Occipital lobe (tissue), 2 donors: ENCODE data around the gene CHST14. TPM values are rescaled to one million over a fixed set of nuclear protein-coding genes. Genes with fewer than 3 reads are reported as not detected.

Experiments
- DNase-seq: peaks from one replicate; lab custom pipeline; 2025; lab: John Stamatoyannopoulos, UW
- total RNA-seq: library from RNA; depleted of rRNA; stranded (reverse); fragments of >200 nt; gene quantifications from one replicate; pipeline ENCODE4 v1.2.3, GENCODE V29; 2014

CHST14 gene, protein sequence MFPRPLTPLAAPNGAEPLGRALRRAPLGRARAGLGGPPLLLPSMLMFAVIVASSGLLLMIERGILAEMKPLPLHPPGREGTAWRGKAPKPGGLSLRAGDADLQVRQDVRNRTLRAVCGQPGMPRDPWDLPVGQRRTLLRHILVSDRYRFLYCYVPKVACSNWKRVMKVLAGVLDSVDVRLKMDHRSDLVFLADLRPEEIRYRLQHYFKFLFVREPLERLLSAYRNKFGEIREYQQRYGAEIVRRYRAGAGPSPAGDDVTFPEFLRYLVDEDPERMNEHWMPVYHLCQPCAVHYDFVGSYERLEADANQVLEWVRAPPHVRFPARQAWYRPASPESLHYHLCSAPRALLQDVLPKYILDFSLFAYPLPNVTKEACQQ
- total RNA-seq, result 1.6 TPM

DNA sequence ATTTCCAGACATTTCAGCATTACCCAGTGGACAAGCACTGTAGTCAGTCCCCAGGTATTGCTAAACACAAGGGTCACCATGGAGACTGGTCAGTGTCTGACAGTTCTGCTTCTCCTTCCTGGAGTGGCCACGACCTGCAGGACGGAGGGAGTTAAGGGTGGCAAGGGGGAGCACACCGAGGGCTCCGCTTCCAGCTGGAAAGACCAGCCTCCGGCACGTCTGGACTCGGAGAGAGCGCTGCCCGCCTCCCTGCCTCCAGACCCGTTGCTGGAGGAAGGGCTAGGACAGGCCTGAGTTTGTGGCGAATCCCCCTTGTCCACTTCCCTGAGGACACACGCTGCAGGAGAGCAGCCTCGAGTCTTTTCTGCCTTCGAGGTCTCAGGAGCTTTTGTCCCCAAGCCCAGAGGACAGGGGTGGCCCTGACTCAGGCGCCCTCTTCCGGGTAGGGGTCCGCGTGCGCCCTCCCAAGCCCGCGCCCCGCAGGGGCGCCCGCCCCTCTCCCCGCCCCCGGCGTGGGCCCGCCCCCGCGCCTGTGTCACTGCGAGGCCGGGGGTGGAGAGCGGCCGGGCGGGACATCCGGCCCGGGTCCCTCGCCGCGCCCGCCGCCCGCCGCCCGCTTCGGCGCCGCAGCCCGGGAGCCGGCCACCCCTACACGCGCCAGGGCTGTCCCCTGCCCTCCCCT is at the start of gene CHST14:
TSS of gene CHST14 (plus strand) at position 562 of the 682 bp plus-strand sequence. CDS start 230 bp downstream, outside the sequence.
- no peak for DNase-seq

DNA sequence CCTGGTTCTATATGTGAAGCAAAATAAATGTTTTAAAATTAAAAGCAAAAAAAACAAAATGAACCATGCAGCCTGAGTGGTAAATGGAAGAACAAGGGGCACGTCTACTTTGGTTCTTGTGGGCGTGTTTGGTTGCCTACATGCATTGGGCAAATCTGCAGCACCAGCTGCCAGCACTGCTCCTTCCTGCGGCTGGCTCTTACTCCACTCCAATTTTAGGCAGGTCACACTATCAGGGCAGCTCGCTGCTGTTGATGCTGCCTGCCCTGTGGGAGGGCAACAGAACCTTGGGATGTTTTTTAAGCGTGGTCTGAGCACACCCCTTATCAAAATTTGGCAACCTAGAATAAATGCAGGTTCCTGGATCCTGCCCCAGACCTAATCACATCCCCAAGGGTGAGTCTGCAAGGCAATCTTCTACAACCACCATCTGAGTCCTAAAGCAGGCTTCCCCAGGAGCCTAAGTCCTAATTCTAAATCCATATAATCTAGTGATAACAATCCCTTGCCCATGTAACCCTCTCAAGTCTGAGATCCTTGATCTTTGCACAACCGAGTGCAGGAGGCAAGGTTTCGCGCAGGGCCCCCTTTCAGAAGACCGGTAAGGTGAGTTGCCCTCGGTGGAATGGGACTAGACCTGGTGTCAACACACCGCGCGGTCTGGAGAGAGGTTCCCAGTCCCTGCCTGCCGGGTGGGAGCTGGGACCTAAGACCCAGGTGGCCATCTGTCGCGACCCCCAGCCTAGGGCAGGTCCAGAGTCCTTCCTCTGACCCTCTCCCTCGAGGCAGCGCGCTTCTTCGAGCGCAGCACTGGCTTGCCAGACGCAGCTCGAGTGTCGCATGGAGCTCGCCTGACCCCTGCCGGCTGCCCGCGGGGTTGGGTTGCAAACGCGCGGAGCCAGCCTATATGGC is 49.3 kb upstream of the CHST14 start:
- peak; percentile 59 for DNase-seq

DNA sequence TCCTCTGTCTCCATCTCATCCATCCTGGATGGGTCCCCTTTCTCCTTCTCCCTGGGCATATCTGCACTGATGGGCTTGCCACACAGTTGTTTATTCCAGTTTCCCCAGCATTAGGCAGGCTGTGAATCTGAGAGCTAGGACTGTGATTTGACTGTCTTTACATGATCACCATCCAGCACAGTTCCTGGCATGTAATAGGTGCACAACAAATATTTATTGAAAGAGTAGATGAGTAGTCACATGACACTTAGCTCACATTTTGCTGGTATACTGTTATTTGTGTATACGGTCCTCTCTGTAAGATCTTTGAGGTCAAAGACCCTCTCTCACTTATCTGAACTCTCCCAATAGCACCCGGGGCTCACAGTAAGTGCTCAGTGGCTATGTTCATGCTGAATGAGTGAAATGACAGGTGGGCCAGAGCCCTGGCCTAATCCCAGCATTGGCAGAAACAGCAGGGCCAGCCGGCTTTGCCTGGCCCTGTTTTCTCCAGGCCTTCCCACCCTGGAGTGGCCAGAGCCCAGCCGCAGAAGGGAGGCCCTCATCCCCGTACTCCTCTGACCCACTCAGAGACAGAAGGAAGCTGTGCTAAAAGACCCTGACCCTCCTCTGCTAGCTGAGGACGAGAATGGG is 46.2 kb upstream of the CHST14 start:
- DNase-seq, result no peak

DNA sequence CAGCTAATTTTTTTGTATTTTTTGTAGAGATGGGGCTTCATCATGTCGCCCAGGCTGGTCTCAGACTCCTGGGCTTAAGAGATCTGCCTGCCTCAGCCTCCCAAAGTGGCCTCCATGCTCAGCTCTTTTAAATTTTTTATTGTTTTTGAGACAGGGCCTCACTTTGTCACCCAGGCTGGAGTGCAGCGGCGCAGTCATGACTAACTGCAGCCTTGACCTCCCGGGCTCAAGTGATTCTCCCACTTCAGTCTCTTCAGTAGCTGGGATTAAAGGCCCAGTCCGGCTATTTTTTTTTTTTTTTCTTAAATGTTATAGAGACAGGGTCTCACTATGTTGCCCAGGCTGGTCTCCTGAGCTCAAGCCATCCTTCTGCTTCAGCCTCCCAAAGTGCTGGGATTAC is 45.1 kb upstream of the CHST14 start:
- no peak for DNase-seq

DNA sequence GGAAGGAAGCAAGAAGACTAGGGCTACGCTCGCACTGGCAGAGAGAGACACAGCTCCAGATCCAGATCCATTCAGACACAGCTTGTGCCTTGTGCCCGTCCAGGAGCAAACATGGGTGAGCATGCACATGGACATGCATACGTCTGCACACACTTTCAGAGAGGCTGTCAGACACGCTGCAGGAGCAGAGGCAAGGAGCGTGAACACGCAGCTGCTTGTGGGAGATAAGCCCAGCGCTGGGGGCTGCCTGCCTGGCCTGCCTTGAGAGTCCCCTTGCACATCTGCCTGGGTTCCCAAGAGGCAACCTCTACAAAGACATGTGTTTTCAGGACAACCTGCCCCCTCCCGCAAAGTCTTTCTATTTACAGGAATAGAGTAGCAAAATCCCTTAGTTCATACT is 43.6 kb upstream of the CHST14 start:
- no peak for DNase-seq

DNA sequence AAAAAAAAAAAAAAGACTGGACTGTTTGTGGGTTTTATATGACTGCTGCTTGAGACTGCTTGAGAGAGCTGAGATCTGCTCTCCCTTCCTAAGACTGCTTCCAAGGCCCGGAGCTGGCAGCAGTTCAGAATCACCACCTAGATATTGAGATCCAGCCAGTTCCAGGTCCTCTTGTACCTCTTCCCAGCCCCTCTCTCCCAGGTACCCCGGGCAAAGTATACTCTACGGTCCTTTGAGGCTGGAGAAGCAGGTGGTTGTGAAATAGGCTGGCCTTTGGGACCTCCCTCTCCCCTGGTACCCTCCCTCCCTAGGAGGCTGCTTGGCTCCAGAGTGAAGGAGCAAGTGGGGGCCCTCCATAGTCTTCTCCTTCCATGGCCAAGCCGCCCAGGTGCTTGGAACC is 42.6 kb upstream of the CHST14 start:
- DNase-seq, result no peak

DNA sequence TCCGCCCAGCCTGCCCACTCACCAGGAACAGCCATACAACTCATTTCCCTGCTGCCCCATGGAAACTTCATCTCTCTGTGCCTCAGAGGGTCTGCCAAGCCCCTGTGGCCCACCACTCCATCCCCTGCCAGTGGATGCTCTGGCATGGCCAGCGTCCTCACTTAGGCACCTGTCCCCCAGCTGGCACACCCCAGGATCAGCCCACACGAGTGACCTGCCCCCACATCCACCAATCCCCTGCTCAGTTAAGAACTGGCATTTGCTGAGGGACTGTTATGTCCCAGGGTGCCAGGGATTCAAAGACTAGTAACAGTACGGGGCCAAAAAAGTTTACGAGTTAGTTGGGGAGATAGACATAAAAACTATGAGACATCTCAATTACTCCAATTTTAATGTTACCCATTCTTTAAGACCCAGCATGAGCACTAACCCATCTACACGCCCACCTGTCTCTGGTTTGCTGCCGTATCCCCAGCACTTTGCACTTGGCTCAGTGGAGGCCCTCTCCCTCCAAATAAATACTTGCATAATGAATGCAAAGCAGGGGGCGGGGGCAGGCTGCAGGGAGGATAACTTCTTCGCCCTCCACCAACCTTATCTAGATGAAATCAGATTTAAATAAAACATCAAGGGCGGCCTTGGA is 41.6 kb upstream of the CHST14 start:
- DNase-seq, result no peak

DNA sequence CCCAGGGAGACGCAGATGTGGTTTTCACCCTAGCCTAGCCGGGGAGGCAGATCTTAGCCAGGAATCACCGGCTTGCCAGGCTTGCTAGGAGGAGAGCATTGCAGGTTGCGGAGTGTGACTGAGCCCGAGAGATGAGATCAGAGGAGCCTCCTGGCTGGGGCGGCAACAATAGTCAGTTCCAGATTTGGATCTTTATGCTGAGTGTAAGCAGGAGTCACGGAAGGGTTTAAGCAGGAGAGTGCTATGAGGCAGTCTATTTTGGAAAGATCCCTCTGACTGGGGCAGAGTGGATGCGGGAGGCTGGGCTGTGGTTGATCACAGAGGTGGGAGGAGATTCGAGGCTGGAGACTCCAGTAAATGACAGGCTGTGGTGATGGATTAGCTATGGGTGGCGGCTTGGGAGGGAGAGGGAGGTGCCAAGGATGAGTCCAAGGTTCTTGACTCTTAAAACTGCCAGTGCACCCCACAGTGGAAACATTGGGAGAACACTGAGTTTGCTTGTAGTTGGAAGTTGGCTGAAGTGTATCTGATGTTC is 40.4 kb upstream of the CHST14 start:
- no peak for DNase-seq

DNA sequence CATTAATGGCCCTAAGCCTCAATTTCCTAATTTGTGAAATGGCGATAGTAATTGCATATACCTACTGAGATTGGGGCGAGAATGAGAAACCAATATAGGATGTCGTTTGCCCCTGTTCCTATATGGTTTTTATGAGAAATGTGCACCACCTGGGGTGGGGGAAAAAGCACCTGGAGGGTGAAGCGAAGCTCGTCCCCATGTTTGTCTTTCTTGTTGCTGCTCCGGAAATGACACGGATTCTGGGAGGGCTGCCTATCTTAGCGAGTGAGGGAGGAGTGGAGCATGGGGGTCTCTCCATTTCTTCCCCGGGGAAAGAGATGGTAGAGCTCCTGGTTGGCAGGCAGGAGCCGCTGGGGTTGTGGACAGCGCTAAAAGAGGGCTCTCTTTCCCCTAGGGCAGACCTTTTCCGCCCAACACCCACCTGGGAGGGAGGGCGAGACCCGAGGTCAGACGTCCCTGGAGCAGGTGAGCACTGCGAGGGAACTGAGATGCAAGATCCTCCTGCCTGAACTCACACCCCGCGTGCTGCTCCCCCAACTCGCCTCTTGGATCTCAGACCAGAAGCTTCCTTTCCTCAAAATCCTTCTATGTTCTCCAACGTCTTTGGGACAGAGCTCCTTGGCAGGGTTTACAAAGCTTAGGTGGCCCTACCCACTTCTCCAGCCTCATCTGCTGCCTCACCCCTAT is 35.6 kb upstream of the CHST14 start:
- no peak for DNase-seq

DNA sequence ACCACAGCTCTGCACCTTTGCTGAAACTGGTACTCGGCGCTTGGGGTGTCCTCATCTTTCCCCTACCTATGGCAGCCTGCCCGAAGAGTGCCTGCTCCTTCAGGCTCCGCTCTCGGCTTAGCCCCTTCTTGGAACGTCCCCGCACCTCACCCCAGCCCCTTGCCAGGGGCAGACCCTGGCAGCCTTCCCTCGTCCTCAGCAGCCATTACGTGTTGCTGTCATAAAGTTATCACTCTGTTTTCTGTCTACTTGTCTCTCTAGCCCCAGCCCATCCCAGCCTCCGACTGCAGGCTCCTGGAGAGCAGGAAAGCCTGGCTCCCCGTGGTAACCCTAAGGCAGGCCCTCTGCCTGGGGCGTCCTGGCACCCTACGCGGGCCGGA is 35.1 kb upstream of the CHST14 start:
- DNase-seq, result no peak

DNA sequence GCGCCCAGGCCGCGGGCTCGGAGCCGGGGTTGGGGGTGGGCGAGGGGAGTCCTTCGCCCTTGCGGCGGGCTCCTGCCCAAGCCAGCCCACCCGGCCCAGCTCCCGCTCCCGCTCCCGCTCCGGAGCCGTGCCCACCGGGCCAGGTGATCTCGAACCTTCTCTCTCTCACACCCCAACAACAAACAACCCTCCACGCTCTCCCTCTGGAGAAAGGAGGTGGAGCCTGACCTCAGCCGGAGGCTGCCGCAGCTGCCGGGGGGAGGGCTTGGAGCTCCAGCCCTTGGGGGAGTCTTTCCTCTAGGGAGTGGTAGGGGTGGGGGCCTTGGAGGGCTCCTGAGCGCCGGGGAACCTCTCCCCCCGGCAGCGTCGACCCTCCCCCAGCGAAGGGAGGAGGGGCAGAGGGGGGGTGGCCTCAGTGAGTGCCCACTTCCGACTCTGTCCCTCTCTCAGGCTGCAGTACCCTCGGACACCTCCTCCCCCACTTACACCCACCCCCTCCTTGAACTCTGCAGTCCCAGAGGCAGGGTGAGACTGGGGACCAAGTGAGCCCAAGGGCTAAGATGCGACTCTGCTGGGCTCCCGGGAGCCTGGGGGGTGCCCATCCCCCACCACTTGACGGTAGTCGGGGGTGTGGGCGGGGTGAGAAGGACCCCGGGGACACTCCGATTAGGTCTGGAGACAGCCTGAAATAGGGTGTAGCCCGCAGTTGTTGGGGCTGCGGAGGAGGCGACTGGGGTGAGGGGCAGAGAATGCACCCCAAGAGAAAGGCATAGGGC is 34.5 kb upstream of the CHST14 start:
- no peak for DNase-seq

DNA sequence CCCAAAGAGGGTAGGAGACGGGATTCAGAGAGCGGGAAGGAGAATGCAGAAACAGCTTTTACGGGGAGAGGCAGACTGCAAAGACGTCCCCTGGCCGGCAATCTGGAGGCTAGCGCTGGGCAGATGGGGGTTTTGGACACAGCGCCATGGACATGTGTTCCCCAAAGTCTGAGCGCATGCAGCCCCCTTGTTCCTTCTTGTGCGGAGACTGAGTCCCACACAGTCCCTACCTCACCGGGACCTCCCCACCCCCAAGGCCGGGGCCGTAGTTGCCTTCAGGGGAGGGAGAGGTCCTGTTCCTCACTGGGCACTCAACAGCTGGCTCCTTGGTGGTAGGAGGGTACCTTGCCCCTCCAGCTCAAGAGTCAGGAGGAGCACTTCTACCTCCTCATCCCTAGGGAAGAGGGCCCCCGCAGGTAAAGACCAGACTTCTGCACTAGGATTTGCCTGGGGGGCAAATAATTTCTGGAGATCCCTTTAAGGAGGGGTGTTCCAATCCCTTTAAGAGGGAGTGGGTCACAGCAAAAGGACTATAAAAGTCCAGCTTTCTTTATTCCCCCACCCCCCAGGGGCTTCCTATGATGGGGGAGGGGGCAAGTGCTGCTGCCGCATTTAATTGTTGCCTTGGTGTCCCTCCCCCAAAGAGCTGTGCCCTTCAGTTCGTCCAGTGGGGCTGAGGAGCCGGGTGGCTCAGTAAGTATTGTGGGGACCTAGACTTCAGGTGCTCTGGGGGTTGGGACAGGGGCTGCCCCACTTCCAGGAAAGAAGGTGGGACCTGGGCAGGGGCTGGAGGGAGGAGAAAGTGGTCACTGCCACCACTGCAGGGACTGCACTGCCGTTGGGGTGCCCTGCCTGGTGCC is 33.7 kb upstream of the CHST14 start:
- no peak for DNase-seq

DNA sequence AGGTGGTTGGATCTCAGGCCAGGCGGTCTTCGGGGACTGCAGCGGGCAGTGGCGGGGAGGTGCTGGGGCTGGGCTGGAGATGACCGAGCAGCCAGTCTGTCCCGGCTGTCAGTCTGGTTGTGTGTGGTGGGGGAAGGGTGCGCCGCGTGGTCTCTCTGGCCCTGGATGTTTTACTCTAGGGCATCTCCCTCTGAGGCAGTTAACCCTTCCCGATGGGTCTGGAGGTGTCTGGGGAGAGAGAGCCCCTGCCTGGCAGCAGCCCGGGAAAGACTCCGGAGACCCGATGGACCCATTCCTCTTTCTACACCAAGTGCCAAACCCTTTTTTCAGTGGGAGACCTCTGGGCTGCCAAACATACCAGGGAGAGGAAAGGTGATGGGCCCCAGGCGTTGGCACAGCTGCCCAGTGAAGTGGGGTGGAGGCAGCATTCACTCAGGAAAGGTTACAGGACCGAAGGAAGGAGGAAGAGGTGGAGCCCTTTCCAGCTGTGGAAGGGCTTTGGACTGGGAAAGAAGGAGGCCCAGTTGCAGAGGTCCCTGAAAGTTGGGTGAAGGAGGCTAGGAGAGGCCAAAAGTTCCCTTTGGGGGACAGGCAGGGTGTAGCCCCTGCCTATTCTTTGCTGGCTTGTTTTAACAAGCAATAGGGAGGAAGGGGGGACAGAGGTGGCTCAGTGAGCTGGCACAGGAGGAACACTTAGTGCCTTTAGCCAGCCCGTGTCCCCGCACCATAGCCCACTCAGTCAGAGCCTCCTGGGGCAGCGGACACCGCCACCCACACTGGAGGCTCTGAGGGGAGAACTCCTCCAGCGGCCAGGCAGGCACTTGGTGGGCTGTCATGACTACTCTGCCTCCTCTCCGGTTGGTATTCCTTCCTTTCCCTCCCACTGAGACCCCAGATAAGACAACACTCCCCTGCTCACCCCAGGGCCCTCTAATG is 32.8 kb upstream of the CHST14 start:
- DNase-seq, result no peak

DNA sequence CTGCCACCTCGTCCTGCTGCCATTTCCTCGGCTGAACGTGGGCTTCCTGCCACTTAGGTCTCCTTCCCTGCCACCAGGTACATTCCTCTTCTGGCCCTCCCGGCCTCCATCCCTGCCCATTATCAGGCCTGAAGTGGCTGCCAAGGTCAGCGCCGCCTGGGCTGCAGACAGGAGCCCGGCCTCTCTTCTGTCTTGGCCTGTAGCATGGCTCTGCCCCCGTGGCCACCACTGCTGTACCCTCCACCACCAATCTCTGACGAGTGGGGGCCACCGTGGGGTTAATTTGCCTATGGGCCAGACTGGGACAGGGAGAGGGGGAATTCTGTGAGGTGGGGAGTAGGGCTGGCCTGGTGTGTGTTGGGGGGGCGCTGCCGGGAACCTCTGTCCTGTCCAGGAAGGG is 32.1 kb upstream of the CHST14 start:
- DNase-seq, result no peak

DNA sequence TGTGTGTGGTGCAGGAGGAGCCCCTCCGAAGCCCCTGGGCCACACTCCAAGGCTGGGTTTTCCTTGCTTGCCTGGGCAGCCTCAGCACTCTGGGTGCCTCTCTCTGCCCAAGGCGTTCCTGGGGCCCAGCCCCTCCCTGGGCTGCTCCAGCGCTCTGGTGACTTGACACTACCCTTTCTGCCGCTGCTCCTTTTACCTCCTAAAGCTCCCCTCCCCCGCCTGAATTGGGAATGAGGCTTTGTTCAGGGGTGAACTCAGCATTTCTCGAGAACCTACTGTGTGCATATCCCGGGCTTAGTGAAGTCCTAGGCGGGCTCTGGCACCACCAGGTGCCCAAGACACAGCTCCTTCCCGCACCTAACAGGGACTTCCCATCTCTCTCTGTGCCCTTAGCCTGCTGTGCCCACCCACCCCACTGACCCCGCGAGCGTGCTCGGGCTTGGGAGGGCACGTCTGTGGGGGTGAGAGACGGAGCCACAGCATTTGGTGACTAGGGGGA is 31.3 kb upstream of the CHST14 start:
- DNase-seq, result no peak

DNA sequence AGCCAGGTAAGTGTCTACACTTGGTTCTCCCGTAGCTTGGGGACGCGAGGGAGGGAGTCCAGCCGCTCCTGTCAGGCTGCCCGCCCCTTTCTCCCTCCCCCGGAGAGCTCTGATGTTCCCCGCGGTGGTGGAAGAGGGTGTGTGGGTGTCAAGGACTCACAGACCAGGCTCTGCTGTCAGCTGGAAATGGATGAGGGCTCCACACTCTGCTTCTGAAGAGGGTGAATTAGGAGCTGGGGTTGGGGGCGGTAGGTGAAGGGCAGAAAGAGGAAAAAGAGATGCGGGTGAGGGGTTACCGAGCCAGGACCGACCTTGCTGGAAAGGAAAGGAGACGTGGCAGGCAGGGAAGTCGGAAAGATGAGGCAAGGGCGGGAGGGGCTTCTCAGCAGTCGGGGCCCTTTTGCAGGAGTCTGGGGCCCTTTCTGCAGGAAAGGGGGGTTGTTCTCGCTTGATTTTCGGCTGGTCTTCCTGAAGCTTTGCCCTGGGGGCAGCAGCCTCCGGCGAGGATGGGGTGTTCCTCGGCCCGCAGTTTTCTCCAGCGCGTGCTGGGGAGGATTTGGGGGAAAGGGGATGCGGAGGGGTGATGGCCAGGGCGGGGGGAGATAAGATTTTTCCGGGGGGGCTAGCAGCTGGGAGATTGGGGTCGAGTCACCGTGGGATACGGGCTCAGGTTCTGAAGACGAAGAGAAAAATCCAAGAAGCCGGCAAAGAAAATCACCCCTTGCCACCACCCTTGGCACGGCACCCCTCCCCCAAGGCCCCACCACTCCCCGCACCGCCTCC is 30.6 kb upstream of the CHST14 start:
- DNase-seq, result peak; percentile 63
